AG04450 (cell line): ENCODE measurements around the gene AK2. TPM values are rescaled to one million over a fixed set of nuclear protein-coding genes. Genes with fewer than 3 reads are reported as not detected.

Experiments
- CTCF ChIA-PET: fragments of 300-600, 350-600 bp; formaldehyde crosslinking; extraction: SDS; loops from one replicate; lab custom pipeline; 2022; ENCODE audit warnings: antibody characterized with exemption, inconsistent platforms; lab: Charles Lee
- POLR2A ChIA-PET: fragments of 350-600 bp; formaldehyde crosslinking; extraction: SDS; loops from one replicate; lab custom pipeline; 2021; ENCODE audit warnings: antibody characterized with exemption, inconsistent platforms; lab: Yijun Ruan, JAX
- DNase-seq: peaks from one replicate; pipeline ENCODE4 v3.0.0-alpha.2; 2011; ENCODE audit warnings: low read depth, low spot score
- H3K27ac ChIP-seq: one replicate; pipeline ENCODE4 v1.5.1; 2012; ENCODE audit warnings: low read depth, low read length, control low read depth
- H3K27me3 ChIP-seq: one replicate; pipeline ENCODE4 v1.6.0; 2012; ENCODE audit warnings: low read length; ENCODE audit not compliant: control insufficient read depth, insufficient read depth
- H3K4me3 ChIP-seq: 2 replicates; pipeline ENCODE4 v1.5.1; 2011; ENCODE audit warnings: mild to moderate bottlenecking, low read depth, low read length, control low read depth
- H3K9me3 ChIP-seq: 2 replicates; pipeline ENCODE4 v1.5.1; 2012; ENCODE audit warnings: low read length; ENCODE audit not compliant: control insufficient read depth, insufficient read depth
- polyA plus RNA-seq: library from polyadenylated mRNA; depleted of rRNA; stranded (reverse); fragments of >200 nt; gene quantifications from 2 replicates; pipeline ENCODE4 v1.2.3, GENCODE V29; 2011
- TF ChIP-seq, protein P1 (sequence below): IDR thresholded peaks from 2 replicates; pipeline ENCODE4 v1.5.1; 2011; ENCODE audit warnings: low read depth, low read length, control low read depth, inconsistent platforms

Gene AK2
- polyA plus RNA-seq, 1 experiment: 129 TPM

GRCh38 chr1:33005838-33006421, 30.8 kb downstream of the AK2 start:
- no peak overlapping the region for H3K27ac ChIP-seq
- CTCF ChIA-PET: interaction anchor here (0.5 to 8.3 kb wide), 10 partner anchors 9 to 130 kb away, joined by 3 to 155 read pairs (median 6); no protein-coding TSS in a partner anchor

DNA sequence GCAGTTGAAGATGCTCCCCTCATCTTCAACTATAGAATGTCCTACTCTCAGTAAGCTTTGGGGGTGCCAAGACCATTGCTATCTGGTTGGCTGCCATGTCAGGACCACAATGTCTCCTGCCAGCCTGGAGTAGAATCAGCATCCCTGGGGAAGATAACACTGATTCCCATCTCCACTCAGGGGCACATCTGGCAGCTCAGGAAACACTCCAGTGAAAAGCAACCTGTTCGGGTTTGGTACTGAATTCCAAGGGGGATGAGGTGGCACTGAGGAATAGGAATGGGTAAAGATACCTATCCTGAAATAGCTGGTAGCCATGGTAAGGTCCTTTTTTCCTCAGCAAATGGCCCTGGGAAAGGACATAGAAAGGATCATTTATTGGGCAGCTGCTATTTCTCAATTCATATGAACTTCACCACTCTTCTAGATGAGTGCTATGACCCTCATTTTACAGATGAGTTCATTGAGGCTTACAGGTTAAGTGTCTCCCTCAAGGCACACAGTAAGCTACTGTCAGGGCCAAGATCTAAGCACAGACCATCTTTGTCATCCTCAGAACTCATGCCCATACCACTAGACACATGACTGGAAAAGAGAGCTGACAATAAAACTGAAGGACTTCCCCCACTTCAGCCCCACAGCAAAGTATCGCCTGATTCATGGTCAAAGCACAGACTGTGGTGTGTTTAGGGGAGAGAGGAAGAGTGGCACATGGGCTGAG, 31.4 kb downstream of the AK2 start:
- Histone ChIP-seq H3K27ac (no peak overlapping the region), H3K9me3 (no peaks in the 10 kb centered on the region), H3K27me3 (no peaks in the 10 kb centered on the region), H3K4me3 (no peak overlapping the region)
- ChIA-PET CTCF (interaction anchor here (0.6 to 8.3 kb wide), 10 partner anchors 8 to 177 kb away, joined by 3 to 155 read pairs (median 6); no protein-coding TSS in a partner anchor), POLR2A (interaction anchor here (1.1 to 2.6 kb wide), 2 partner anchors 13 to 41 kb away, joined by 3 to 11 read pairs; partner anchors contain the start of gene RNF19B)
- TF ChIP-seq, protein P1, sequence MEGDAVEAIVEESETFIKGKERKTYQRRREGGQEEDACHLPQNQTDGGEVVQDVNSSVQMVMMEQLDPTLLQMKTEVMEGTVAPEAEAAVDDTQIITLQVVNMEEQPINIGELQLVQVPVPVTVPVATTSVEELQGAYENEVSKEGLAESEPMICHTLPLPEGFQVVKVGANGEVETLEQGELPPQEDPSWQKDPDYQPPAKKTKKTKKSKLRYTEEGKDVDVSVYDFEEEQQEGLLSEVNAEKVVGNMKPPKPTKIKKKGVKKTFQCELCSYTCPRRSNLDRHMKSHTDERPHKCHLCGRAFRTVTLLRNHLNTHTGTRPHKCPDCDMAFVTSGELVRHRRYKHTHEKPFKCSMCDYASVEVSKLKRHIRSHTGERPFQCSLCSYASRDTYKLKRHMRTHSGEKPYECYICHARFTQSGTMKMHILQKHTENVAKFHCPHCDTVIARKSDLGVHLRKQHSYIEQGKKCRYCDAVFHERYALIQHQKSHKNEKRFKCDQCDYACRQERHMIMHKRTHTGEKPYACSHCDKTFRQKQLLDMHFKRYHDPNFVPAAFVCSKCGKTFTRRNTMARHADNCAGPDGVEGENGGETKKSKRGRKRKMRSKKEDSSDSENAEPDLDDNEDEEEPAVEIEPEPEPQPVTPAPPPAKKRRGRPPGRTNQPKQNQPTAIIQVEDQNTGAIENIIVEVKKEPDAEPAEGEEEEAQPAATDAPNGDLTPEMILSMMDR: no peak
- no peak for DNase-seq

More at GRCh38 chr1:33005838-33006421, 30.8 kb downstream of the AK2 start:
- DNase-seq: no peak
- TF ChIP-seq, protein P1: no peak
- Histone ChIP-seq H3K9me3 (no peaks in the 10 kb centered on the region), H3K27me3 (no peaks in the 10 kb centered on the region), H3K4me3 (no peak overlapping the region)
- POLR2A ChIA-PET: interaction anchor here (2.6 kb wide), 1 partner anchor 42 kb away, joined by 11 read pairs; the partner anchor contains the start of gene RNF19B

DNA sequence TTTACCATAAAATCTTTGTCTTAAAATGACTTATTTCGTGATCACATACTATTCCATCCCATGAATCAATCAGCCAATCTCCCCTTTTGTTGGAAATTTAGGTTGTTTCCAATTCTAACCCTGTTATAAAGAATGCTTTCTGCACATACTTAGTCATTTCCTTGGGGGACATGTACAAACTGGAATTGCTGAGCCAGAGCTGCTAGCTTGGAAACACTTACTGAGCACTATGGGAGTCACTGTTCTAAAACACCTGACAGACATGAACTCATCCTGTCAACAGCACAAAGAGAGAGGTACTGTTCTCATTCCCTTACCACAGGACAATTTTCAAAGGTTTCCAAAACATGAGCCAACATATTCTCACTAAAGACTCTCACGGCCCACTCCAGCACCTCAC, 32.1 kb downstream of the AK2 start:
- DNase-seq: no peak
- Histone ChIP-seq H3K27me3 (no peaks in the 10 kb centered on the region), H3K4me3 (no peak overlapping the region), H3K9me3 (no peaks in the 10 kb centered on the region), H3K27ac (no peak overlapping the region)
- CTCF ChIA-PET: interaction anchor here (0.6 to 8.3 kb wide), 5 partner anchors 9 to 176 kb away, joined by 3 to 155 read pairs (median 5); no protein-coding TSS in a partner anchor
- TF ChIP-seq, protein P1: no peak
- POLR2A ChIA-PET: interaction anchor here (1.1 kb wide), 1 partner anchor 12 kb away, joined by 3 read pairs; no protein-coding TSS in a partner anchor

GRCh38 chr1:33003657-33004056, 33.0 kb downstream of the AK2 start:
- TF ChIP-seq, protein P1: no peak
- ChIA-PET POLR2A (interaction anchor here (0.6 kb wide), 1 partner anchor 70 kb away, joined by 3 read pairs; no protein-coding TSS in a partner anchor), CTCF (interaction anchor here (8.3 kb wide), 1 partner anchor 69 kb away, joined by 155 read pairs; no protein-coding TSS in a partner anchor)
- no peak for DNase-seq
- H3K4me3 ChIP-seq: no peak overlapping the region
- H3K27ac ChIP-seq: no peak overlapping the region
- H3K9me3 ChIP-seq: no peaks in the 10 kb centered on the region
- H3K27me3 ChIP-seq: no peaks in the 10 kb centered on the region
